Gastroesophageal sphincter (tissue), 3 donors: Measurements from ENCODE around the gene HFE.

Source experiments
- POLR2A ChIP-seq, 2 donors: fragments of 450-650 bp; IDR thresholded peaks; one replicate each; pipeline ENCODE4 v1.6.1; 2017; ENCODE audit warnings: antibody characterized with exemption in 2 of 2, mild to moderate bottlenecking in 2 of 2, moderate library complexity in 1 of 2
- POLR2AphosphoS5 ChIP-seq: sonication (generic); formaldehyde crosslinking; IDR thresholded peaks from one replicate; pipeline ENCODE4 v1.6.1; 2017; ENCODE audit warnings: antibody characterized with exemption
- TF ChIP-seq, protein P1 (sequence below), 4 experiments: fragments of 200-600 bp in 2 of 4; fragments of 450-650 bp in 2 of 4; sonication (generic) in 1 of 4; IDR thresholded peaks; one replicate each; pipeline ENCODE4 v1.5.1; 2017 to 2019; ENCODE audit warnings: antibody characterized with exemption in 4 of 4, mild to moderate bottlenecking in 2 of 4, moderate library complexity in 2 of 4

DNA sequence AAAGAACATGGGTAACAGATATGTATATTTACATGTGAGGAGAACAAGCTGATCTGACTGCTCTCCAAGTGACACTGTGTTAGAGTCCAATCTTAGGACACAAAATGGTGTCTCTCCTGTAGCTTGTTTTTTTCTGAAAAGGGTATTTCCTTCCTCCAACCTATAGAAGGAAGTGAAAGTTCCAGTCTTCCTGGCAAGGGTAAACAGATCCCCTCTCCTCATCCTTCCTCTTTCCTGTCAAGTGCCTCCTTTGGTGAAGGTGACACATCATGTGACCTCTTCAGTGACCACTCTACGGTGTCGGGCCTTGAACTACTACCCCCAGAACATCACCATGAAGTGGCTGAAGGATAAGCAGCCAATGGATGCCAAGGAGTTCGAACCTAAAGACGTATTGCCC lies 5.2 kb downstream of the HFE start:
- TF ChIP-seq, protein P1, sequence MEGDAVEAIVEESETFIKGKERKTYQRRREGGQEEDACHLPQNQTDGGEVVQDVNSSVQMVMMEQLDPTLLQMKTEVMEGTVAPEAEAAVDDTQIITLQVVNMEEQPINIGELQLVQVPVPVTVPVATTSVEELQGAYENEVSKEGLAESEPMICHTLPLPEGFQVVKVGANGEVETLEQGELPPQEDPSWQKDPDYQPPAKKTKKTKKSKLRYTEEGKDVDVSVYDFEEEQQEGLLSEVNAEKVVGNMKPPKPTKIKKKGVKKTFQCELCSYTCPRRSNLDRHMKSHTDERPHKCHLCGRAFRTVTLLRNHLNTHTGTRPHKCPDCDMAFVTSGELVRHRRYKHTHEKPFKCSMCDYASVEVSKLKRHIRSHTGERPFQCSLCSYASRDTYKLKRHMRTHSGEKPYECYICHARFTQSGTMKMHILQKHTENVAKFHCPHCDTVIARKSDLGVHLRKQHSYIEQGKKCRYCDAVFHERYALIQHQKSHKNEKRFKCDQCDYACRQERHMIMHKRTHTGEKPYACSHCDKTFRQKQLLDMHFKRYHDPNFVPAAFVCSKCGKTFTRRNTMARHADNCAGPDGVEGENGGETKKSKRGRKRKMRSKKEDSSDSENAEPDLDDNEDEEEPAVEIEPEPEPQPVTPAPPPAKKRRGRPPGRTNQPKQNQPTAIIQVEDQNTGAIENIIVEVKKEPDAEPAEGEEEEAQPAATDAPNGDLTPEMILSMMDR (IDR thresholded peaks at IDR 0.05) = no peak
- no peak for TF ChIP-seq POLR2A (IDR thresholded peaks at IDR 0.05)
- TF ChIP-seq POLR2AphosphoS5 = no peak
